ENCODE measurements around the gene CDT1. TPM values are rescaled to one million over a fixed set of nuclear protein-coding genes. Genes with fewer than 3 reads are reported as not detected.

CDT1 gene
- total RNA-seq, 1 experiment from 2014 or later, result 154 TPM

- no peak for TF ChIP-seq CTCF (IDR thresholded peaks at IDR 0.05)
- no peak for TF ChIP-seq HMGXB4 (CRISPR knock-in tag; IDR thresholded peaks at IDR 0.05)
- no peak for TF ChIP-seq PREB (CRISPR knock-in tag; IDR thresholded peaks at IDR 0.05; ENCODE audit: borderline replicate concordance)
- TF ChIP-seq AR (CRISPR knock-in tag; IDR thresholded peaks at IDR 0.05), result no peak
- no peak for TF ChIP-seq NR3C1 (CRISPR knock-in tag; conservative IDR thresholded peaks at IDR 0.05; ENCODE audit: low read depth)
- TF ChIP-seq FOXJ3 (CRISPR knock-in tag; IDR thresholded peaks at IDR 0.05; ENCODE audit: borderline replicate concordance), result no peak
- TF ChIP-seq ZNF396 (CRISPR knock-in tag; IDR thresholded peaks at IDR 0.05; ENCODE audit: borderline replicate concordance), result no peak
- TF ChIP-seq ZNF317 (CRISPR knock-in tag; IDR thresholded peaks at IDR 0.05; ENCODE audit: borderline replicate concordance, low read depth), result no peak
- TF ChIP-seq SP1 (CRISPR knock-in tag; conservative IDR thresholded peaks at IDR 0.05), result no peak
- no peak for TF ChIP-seq ZNF671 (CRISPR knock-in tag; IDR thresholded peaks at IDR 0.05)
- TF ChIP-seq IRF2 (CRISPR knock-in tag; IDR thresholded peaks at IDR 0.05; ENCODE audit: borderline replicate concordance, low read depth), result no peak
These were observed 29.7 kb upstream of the CDT1 start (continued) for GRCh38 chr16:88773812-88774291.

- ATAC-seq, result no peak
- 0 out of 2 replicates have a peak overlapping the region, but pooled peaks have one; percentile 45 for H3K27ac Mint-ChIP-seq
- TF ChIP-seq SMAD4 (CRISPR knock-in tag; IDR thresholded peaks at IDR 0.05) (no peak), TEAD1 (CRISPR knock-in tag; IDR thresholded peaks at IDR 0.05) (no peak), JAZF1 (CRISPR knock-in tag; IDR thresholded peaks at IDR 0.05) (no peak), ZNF671 (CRISPR knock-in tag; IDR thresholded peaks at IDR 0.05) (no peak), TP53 (CRISPR knock-in tag; IDR thresholded peaks at IDR 0.05) (no peak), MXD4 (CRISPR knock-in tag; IDR thresholded peaks at IDR 0.05; ENCODE audit: borderline replicate concordance) (no peak), SOX15 (CRISPR knock-in tag; IDR thresholded peaks at IDR 0.05) (no peak), NFYB (CRISPR knock-in tag; conservative IDR thresholded peaks at IDR 0.05; ENCODE audit: low read depth) (no peak), FOXP4 (CRISPR knock-in tag; IDR thresholded peaks at IDR 0.05) (no peak), CREB1 (CRISPR knock-in tag; IDR thresholded peaks at IDR 0.05) (no peak), ZNF138 (CRISPR knock-in tag; conservative IDR thresholded peaks at IDR 0.05) (no peak), ZNF232 (CRISPR knock-in tag; IDR thresholded peaks at IDR 0.05) (no peak), GRHL2 (CRISPR knock-in tag; IDR thresholded peaks at IDR 0.05; ENCODE audit: insufficient replicate concordance, severe bottlenecking) (no peak)
These were observed 28.8 kb upstream of the CDT1 start for GRCh38 chr16:88774544-88775393.

More at GRCh38 chr16:88774544-88775393, 28.8 kb upstream of the CDT1 start:
- CTCF ChIA-PET, result interaction anchor here (0.6 to 3.2 kb wide), 6 partner anchors 10 to 37 kb away, joined by 3 to 27 read pairs (median 6); partner anchors contain the start of gene PIEZO1
- no peaks in the 10 kb centered on the region for H3K27me3 Mint-ChIP-seq (ENCODE audit: low read depth)
- no peak overlapping the region for H3K4me3 Mint-ChIP-seq
- POLR2A ChIA-PET, result interaction anchor here (1.2 kb wide), 2 partner anchors 19 to 36 kb away, joined by 3 to 4 read pairs; no protein-coding TSS in a partner anchor
- no peaks in the 10 kb centered on the region for H3K36me3 Mint-ChIP-seq
- DNase-seq (ENCODE audit: low spot score), result no peak
- no peaks in the 10 kb centered on the region for H3K9me3 Mint-ChIP-seq
- peaks cover 15% of the 10 kb centered on the region for H3K4me1 Mint-ChIP-seq

All from WTC11 (cell line).